ENCODE results near the gene EFCC1.

The EFCC1 gene

GRCh38 chr3:129063841-129064482 lies 62.9 kb downstream of the EFCC1 start:
- no peaks in the 10 kb centered on the region for H3K9me3 ChIP-seq (replicated peaks; ENCODE audit: insufficient read depth, low read length)
- no peak for DNase-seq
- H3K4me1 ChIP-seq (ENCODE audit: low read length) = peaks cover 12% of the 10 kb centered on the region
- no peaks in the 10 kb centered on the region for H3K79me2 ChIP-seq (ENCODE audit: low read length)
- no peaks in the 10 kb centered on the region for H3K36me3 ChIP-seq (replicated peaks; ENCODE audit: insufficient read depth, low read length)
- no peak overlapping the region for H3K9ac ChIP-seq (ENCODE audit: low read length)
- no peak overlapping the region for H3K4me3 ChIP-seq (ENCODE audit: low read length)
- H4K20me1 ChIP-seq (ENCODE audit: insufficient read depth, low read length) = no peaks in the 10 kb centered on the region
- H2AFZ ChIP-seq (ENCODE audit: low read length) = no peak overlapping the region
- H3F3A ChIP-seq (ENCODE audit: insufficient read depth, low read length) = peaks cover 7% of the 10 kb centered on the region; the same call in 1 of the 2 replicates
- no peaks in the 10 kb centered on the region for H3K9me2 ChIP-seq (replicated peaks; ENCODE audit: insufficient read depth, low read length)
- no peak overlapping the region for H3K4me2 ChIP-seq (ENCODE audit: low read depth, low read length)
- no peak overlapping the region for H3K27ac ChIP-seq (ENCODE audit: low read length)
- TF ChIP-seq EZH2 (optimal IDR thresholded peaks at IDR 0.05; ENCODE audit: low read depth, low read length) (no peak), EZH2phosphoT487 (IDR thresholded peaks at IDR 0.05; ENCODE audit: low read length) (no peak)
- TF ChIP-seq, protein P1, sequence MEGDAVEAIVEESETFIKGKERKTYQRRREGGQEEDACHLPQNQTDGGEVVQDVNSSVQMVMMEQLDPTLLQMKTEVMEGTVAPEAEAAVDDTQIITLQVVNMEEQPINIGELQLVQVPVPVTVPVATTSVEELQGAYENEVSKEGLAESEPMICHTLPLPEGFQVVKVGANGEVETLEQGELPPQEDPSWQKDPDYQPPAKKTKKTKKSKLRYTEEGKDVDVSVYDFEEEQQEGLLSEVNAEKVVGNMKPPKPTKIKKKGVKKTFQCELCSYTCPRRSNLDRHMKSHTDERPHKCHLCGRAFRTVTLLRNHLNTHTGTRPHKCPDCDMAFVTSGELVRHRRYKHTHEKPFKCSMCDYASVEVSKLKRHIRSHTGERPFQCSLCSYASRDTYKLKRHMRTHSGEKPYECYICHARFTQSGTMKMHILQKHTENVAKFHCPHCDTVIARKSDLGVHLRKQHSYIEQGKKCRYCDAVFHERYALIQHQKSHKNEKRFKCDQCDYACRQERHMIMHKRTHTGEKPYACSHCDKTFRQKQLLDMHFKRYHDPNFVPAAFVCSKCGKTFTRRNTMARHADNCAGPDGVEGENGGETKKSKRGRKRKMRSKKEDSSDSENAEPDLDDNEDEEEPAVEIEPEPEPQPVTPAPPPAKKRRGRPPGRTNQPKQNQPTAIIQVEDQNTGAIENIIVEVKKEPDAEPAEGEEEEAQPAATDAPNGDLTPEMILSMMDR (IDR thresholded peaks at IDR 0.05; ENCODE audit: low read length) = no peak
- H3K27me3 ChIP-seq (replicated peaks; ENCODE audit: insufficient read depth, low read length) = no peaks in the 10 kb centered on the region

GRCh38 chr3:129065016-129065719 lies 64.1 kb downstream of the EFCC1 start:
- no peak for TF ChIP-seq EZH2 (optimal IDR thresholded peaks at IDR 0.05; ENCODE audit: low read depth, low read length)
- TF ChIP-seq, protein P1 (IDR thresholded peaks at IDR 0.05; ENCODE audit: low read length) = no peak
- TF ChIP-seq EZH2phosphoT487 (IDR thresholded peaks at IDR 0.05; ENCODE audit: low read length) = no peak
- Histone ChIP-seq H3K9me3 (replicated peaks; ENCODE audit: insufficient read depth, low read length) (no peaks in the 10 kb centered on the region), H3K4me1 (ENCODE audit: low read length) (no peaks in the 10 kb centered on the region), H3K4me2 (ENCODE audit: low read depth, low read length) (no peak overlapping the region), H3K36me3 (replicated peaks; ENCODE audit: insufficient read depth, low read length) (no peaks in the 10 kb centered on the region), H3K27ac (ENCODE audit: low read length) (no peak overlapping the region), H2AFZ (ENCODE audit: low read length) (no peak overlapping the region), H4K20me1 (ENCODE audit: insufficient read depth, low read length) (no peaks in the 10 kb centered on the region), H3K4me3 (ENCODE audit: low read length) (no peak overlapping the region), H3K79me2 (ENCODE audit: low read length) (no peaks in the 10 kb centered on the region), H3K9me2 (replicated peaks; ENCODE audit: insufficient read depth, low read length) (no peaks in the 10 kb centered on the region), H3F3A (ENCODE audit: insufficient read depth, low read length) (peaks cover 3% of the 10 kb centered on the region; the same call in 1 of the 2 replicates), H3K27me3 (replicated peaks; ENCODE audit: insufficient read depth, low read length) (no peaks in the 10 kb centered on the region), H3K9ac (ENCODE audit: low read length) (no peak overlapping the region)
- DNase-seq = no peak

- Histone ChIP-seq H3K4me2 (ENCODE audit: low read depth, low read length) (no peak overlapping the region), H3K9ac (ENCODE audit: low read length) (no peak overlapping the region)
- TF ChIP-seq EZH2phosphoT487 (IDR thresholded peaks at IDR 0.05; ENCODE audit: low read length) = no peak
- no peak for TF ChIP-seq EZH2 (optimal IDR thresholded peaks at IDR 0.05; ENCODE audit: low read depth, low read length)
- TF ChIP-seq, protein P1 (IDR thresholded peaks at IDR 0.05; ENCODE audit: low read length) = no peak
Measured at GRCh38 chr3:129065720-129066073, 64.6 kb downstream of the EFCC1 start.

More at GRCh38 chr3:129065720-129066073, 64.6 kb downstream of the EFCC1 start:
- no peaks in the 10 kb centered on the region for H4K20me1 ChIP-seq (ENCODE audit: insufficient read depth, low read length)
- H3K79me2 ChIP-seq (ENCODE audit: low read length) = no peaks in the 10 kb centered on the region
- no peak overlapping the region for H2AFZ ChIP-seq (ENCODE audit: low read length)
- no peaks in the 10 kb centered on the region for H3K27me3 ChIP-seq (replicated peaks; ENCODE audit: insufficient read depth, low read length)
- peaks cover 3% of the 10 kb centered on the region; the same call in 1 of the 2 replicates for H3F3A ChIP-seq (ENCODE audit: insufficient read depth, low read length)
- H3K27ac ChIP-seq (ENCODE audit: low read length) = no peak overlapping the region
- H3K9me2 ChIP-seq (replicated peaks; ENCODE audit: insufficient read depth, low read length) = no peaks in the 10 kb centered on the region
- H3K9me3 ChIP-seq (replicated peaks; ENCODE audit: insufficient read depth, low read length) = no peaks in the 10 kb centered on the region
- no peak overlapping the region for H3K4me3 ChIP-seq (ENCODE audit: low read length)
- DNase-seq = no peak
- no peaks in the 10 kb centered on the region for H3K36me3 ChIP-seq (replicated peaks; ENCODE audit: insufficient read depth, low read length)
- H3K4me1 ChIP-seq (ENCODE audit: low read length) = no peaks in the 10 kb centered on the region
